A549 (cell line): Measurements from ENCODE around the gene NAT10.

ENCODE experiments used
- CBX8 ChIP-seq: fragments of 200-600 bp; sonication (generic); IDR thresholded peaks from 2 replicates; pipeline ENCODE4 v1.6.1; 2016
- CEBPB ChIP-seq, 2 experiments: fragments of >200 bp in 1 of 2; sonication (Bioruptor Twin) in 1 of 2; formaldehyde crosslinking in 1 of 2; IDR thresholded peaks; 2 replicates each; pipeline ENCODE4 v1.6.1; 2012 to 2016
- ESRRA ChIP-seq: fragments of 150-350 bp; IDR thresholded peaks from 2 replicates; pipeline ENCODE4 v1.6.1; 2014; ENCODE audit warnings: mild to moderate bottlenecking, low read length, borderline replicate concordance
- MAX ChIP-seq: IDR thresholded peaks from 2 replicates; pipeline ENCODE4 v1.6.1; 2012
- PHF8 ChIP-seq: fragments of 200-600 bp; sonication (generic); IDR thresholded peaks from 2 replicates; pipeline ENCODE4 v1.6.1; 2016; ENCODE audit warnings: low read depth, mild to moderate bottlenecking, antibody characterized with exemption, moderate library complexity, borderline replicate concordance
- POLR2A ChIP-seq: IDR thresholded peaks from 2 replicates; pipeline ENCODE4 v1.6.1; 2012; ENCODE audit warnings: mild to moderate bottlenecking, low read length
- RFX5 ChIP-seq: fragments of 450-650 bp; IDR thresholded peaks from 2 replicates; pipeline ENCODE4 v1.7.1; 2014; ENCODE audit warnings: antibody characterized with exemption, mild to moderate bottlenecking, moderate library complexity
- SREBF2 ChIP-seq: fragments of 450-650 bp; IDR thresholded peaks from 2 replicates; pipeline ENCODE4 v1.6.1; 2014; ENCODE audit warnings: mild to moderate bottlenecking, moderate library complexity
- ZNF302 ChIP-seq: fragments of 250-450 bp; sonication (Bioruptor Pico); IDR thresholded peaks from 2 replicates; pipeline ENCODE4 v1.9.0; 2021; ENCODE audit warnings: inconsistent platforms, mild to moderate bottlenecking, moderate library complexity
- TF ChIP-seq, protein P1 (sequence below): fragments of >200 bp; sonication (Bioruptor Twin); formaldehyde crosslinking; IDR thresholded peaks from 3 replicates; pipeline ENCODE4 v1.5.1; 2016
- TF ChIP-seq, protein P2 (sequence below): fragments of 150-350 bp; IDR thresholded peaks from 2 replicates; pipeline ENCODE4 v1.6.1; 2014; ENCODE audit warnings: low read depth, mild to moderate bottlenecking, low read length

DNA sequence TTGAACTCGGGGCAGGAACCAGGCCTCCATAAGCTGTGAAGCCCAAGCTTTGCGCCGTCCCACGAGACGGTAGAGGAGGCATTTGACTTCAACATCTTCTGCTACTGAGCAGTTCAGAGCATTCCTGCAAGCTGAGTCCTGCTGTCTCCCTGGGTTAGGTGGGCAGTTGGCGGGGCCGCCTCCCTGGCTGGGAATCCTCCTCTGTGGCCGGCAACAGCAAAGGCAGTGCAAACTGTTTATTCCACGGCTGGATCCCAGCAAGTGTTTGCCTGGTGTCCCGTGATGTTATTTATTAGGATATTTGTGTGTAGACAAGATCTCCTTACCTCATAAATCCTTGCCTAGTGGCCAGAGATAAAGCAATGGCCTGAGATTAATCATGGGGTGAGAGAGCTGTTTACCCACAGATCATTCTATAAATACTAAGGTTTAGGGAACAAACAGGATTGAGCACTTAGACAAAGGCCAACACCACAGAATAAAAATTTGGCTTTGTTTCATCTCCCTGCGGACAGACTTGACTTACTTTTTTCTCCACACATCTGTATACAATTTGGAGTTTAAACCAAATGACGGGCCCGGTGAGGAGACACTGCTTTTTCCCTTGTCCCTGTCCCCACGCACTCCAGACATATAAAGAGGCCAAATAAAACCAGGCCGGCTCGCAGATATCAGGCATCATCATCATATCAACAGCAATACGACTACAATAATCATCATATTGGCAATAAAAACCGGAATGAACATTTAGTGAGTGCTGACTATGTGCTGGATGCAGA, 63.4 kb downstream of the NAT10 start:
- TF ChIP-seq PHF8, result no peak
- no peak for TF ChIP-seq ZNF302 (CRISPR knock-in tag)
- TF ChIP-seq RFX5, result no peak
- TF ChIP-seq, protein P1, sequence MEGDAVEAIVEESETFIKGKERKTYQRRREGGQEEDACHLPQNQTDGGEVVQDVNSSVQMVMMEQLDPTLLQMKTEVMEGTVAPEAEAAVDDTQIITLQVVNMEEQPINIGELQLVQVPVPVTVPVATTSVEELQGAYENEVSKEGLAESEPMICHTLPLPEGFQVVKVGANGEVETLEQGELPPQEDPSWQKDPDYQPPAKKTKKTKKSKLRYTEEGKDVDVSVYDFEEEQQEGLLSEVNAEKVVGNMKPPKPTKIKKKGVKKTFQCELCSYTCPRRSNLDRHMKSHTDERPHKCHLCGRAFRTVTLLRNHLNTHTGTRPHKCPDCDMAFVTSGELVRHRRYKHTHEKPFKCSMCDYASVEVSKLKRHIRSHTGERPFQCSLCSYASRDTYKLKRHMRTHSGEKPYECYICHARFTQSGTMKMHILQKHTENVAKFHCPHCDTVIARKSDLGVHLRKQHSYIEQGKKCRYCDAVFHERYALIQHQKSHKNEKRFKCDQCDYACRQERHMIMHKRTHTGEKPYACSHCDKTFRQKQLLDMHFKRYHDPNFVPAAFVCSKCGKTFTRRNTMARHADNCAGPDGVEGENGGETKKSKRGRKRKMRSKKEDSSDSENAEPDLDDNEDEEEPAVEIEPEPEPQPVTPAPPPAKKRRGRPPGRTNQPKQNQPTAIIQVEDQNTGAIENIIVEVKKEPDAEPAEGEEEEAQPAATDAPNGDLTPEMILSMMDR, result no peak
- no peak for TF ChIP-seq CEBPB (IDR thresholded peaks at IDR 0.05)
- TF ChIP-seq SREBF2, result no peak
- no peak for TF ChIP-seq ESRRA
- TF ChIP-seq POLR2A, result no peak
- TF ChIP-seq, protein P2, sequence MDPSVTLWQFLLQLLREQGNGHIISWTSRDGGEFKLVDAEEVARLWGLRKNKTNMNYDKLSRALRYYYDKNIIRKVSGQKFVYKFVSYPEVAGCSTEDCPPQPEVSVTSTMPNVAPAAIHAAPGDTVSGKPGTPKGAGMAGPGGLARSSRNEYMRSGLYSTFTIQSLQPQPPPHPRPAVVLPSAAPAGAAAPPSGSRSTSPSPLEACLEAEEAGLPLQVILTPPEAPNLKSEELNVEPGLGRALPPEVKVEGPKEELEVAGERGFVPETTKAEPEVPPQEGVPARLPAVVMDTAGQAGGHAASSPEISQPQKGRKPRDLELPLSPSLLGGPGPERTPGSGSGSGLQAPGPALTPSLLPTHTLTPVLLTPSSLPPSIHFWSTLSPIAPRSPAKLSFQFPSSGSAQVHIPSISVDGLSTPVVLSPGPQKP, result no peak
- TF ChIP-seq MAX, result no peak
- no peak for TF ChIP-seq CBX8
